WERI-Rb-1 (cell line): Measurements from ENCODE around the gene SAC3D1.
"Not testable (repeated sequence)": the region's sequence is repeated elsewhere in the genome, so short reads cannot be mapped to it uniquely, and the experiment has no call there.

Experiments
- DNase-seq: peaks from one replicate; pipeline ENCODE4 v3.0.0-alpha.2; 2020
- H3K27ac ChIP-seq: fragments of 250-450 bp; sonication (Bioruptor Pico); 2 replicates; pipeline ENCODE4 v1.5.1; 2020; ENCODE audit warnings: mild to moderate bottlenecking, moderate library complexity
- H3K27me3 ChIP-seq: fragments of 250-450 bp; sonication (Bioruptor Pico); 2 replicates; pipeline ENCODE4 v1.5.1; 2021; ENCODE audit warnings: mild to moderate bottlenecking, low read depth, moderate library complexity; ENCODE audit not compliant: insufficient read depth, severe bottlenecking
- H3K36me3 ChIP-seq: fragments of 250-450 bp; sonication (Bioruptor Pico); 2 replicates; pipeline ENCODE4 v1.5.1; 2020; ENCODE audit warnings: mild to moderate bottlenecking, moderate library complexity
- H3K4me3 ChIP-seq: 2 replicates; pipeline ENCODE4 v1.5.1; 2011; ENCODE audit warnings: low read depth, mild to moderate bottlenecking, control low read depth, low read length
- H3K9me3 ChIP-seq: fragments of 250-450 bp; sonication (Bioruptor Pico); 2 replicates; pipeline ENCODE4 v1.5.1; 2021; ENCODE audit warnings: mild to moderate bottlenecking, moderate library complexity; ENCODE audit not compliant: severe bottlenecking
- CTCF ChIP-seq: IDR thresholded peaks from 2 replicates; pipeline ENCODE4 v1.5.1; 2011; ENCODE audit warnings: low read depth, mild to moderate bottlenecking, control low read depth, inconsistent platforms, low read length

Gene SAC3D1

DNA sequence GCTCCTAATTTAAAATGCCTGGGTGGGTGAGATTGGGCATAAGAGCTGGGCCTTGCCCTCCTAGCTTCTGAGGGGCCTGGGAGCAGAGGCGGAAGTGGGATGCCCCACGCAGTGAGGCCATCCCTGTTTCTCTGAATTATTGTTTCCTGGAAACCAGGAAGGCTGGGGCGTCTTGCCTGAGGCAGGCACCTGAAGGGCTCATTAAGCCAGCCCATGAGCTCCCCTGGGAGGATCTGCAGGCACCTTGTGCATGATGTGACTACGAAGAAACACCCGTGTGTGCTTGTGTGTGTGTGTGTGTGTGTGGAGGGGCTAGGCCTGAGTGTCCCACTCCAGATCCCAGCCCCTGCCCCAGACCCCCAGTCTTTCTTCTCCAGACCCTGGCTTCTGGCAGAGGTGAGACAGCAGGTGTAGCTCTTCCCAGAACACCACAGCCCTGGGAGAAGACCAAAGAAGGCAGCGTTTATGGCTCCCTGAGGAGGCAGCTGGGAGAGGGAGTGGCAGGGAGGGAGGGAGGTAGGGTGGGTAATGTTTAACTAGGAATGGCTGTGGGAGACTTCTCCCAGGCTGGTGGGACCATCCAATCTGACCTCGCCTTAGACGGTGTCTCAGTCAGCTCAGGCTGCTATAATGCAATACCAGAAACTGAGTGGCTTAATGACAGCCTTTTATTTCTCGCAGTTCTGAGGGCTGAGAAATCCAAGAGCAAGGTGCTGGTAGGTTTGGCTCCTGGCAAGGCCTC lies 42.1 kb upstream of the SAC3D1 start:
- Histone ChIP-seq H3K4me3 (no peak overlapping the region), H3K27me3 (no peaks in the 10 kb centered on the region), H3K27ac (no peak overlapping the region), H3K9me3 (no peaks in the 10 kb centered on the region), H3K36me3 (no peaks in the 10 kb centered on the region)
- TF ChIP-seq CTCF: no peak
- DNase-seq: no peak

DNA sequence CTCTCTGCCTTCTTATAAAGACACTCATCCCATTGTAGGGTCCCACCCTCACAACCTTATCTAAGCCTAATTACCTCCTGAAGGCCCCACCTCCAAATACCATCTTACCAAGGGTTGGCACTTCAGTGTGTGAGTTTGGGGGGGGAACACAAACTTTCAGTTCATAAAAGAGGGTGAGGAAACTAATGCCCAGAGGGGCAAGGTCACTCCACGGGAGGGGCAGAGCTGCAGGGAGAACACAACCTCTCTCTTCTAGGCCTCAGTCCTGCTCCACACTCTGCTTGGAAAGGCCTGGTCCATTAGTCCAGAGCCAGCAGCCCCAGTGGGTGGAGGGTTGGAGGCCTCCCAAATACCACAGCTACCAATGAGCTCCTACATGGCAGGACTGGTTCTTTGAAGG lies 41.5 kb upstream of the SAC3D1 start:
- no peak overlapping the region for H3K27ac ChIP-seq
- no peak for TF ChIP-seq CTCF

DNA sequence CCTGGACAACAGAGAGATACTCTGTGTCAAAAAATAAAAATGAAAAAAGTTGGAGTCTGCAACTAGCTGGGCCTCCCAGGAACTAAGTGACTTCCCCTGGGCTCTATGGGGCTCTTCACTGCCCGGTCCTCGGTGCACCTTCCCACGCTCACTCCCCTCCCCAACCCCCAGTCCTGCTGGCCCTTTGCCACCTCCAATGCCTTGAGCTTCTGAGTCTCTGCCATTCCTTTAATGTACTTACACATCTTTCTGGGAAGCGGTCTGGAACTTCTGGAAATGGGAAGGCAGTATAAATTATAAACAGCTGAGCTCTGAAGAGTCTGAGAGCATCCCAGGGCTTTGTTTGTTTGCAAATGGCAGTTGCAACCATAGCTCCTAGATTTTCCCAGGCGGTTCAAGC lies 38.3 kb upstream of the SAC3D1 start:
- DNase-seq: no peak
- Histone ChIP-seq H3K36me3 (no peaks in the 10 kb centered on the region), H3K4me3 (no peak overlapping the region), H3K9me3 (no peaks in the 10 kb centered on the region), H3K27ac (no peak overlapping the region), H3K27me3 (no peaks in the 10 kb centered on the region)
- no peak for TF ChIP-seq CTCF

More for the DNA sequence above, 41.5 kb upstream of the SAC3D1 start:
- Histone ChIP-seq H3K27me3 (no peaks in the 10 kb centered on the region), H3K36me3 (no peaks in the 10 kb centered on the region), H3K4me3 (no peak overlapping the region), H3K9me3 (no peaks in the 10 kb centered on the region)
- DNase-seq: no peak

DNA sequence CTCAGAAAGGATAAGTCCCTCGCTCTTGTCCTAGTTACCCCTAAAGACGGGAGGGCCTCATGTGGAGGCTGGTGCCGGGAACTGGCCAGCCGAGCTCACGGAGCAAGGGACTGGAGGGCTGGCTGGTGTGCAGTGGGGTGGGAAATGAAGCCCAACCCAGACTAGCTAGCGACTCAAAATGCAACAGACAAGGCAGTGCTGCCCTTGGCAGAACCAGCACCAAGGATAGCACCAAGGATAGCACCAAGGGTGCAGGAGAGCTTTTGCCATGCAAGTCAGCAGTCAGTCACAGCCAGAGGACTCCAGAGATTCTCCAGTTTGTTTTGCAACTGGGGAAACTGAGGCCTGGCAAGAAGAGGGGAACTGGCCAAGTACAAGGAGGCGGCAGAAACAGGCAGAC lies 37.7 kb upstream of the SAC3D1 start:
- no peaks in the 10 kb centered on the region for H3K36me3 ChIP-seq
- H3K27me3 ChIP-seq: no peaks in the 10 kb centered on the region
- H3K4me3 ChIP-seq: no peak overlapping the region
- TF ChIP-seq CTCF: no peak
- DNase-seq: no peak
- H3K27ac ChIP-seq: no peak overlapping the region
- H3K9me3 ChIP-seq: no peaks in the 10 kb centered on the region

DNA sequence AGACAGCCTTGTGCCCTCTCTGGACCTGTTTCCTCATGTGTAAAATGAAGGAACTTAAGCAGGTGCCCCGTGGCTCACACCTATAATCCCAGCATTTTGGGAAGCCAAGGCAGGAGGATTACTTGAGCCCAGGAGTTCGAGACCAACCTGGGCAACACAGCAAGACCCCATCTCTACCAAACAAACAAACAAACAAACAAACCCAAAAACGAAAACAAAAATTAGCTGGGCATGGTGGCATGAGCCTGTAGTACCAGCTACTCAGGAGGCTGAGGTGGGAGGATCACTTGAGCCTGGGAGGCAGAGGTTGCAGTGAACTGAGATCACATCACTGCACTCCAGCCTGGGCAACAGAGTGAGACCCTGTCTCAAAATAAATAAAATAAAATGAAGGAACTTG lies 37.0 kb upstream of the SAC3D1 start:
- not testable (repeated sequence) for H3K9me3 ChIP-seq, DNase-seq, H3K36me3 ChIP-seq, H3K4me3 ChIP-seq, H3K27me3 ChIP-seq, H3K27ac ChIP-seq

GRCh38 chr11:65008016-65008415 lies 33.0 kb upstream of the SAC3D1 start:
- TF ChIP-seq CTCF: no peak
- H3K27ac ChIP-seq: no peak overlapping the region
- DNase-seq: no peak

More at GRCh38 chr11:65008016-65008415, 33.0 kb upstream of the SAC3D1 start:
- Histone ChIP-seq H3K27me3 (no peaks in the 10 kb centered on the region), H3K4me3 (no peak overlapping the region), H3K9me3 (no peaks in the 10 kb centered on the region), H3K36me3 (no peaks in the 10 kb centered on the region)
